IPS-15b (cell line): ENCODE data around the gene ADGRE1.

Experiments
- H3K27me3 ChIP-seq: one replicate; pipeline ENCODE4 v1.6.1; 2013; ENCODE audit warnings: low read length; ENCODE audit not compliant: control insufficient read depth, insufficient read depth
- H3K36me3 ChIP-seq: one replicate; pipeline ENCODE4 v1.6.1; 2013; ENCODE audit warnings: low read length; ENCODE audit not compliant: control insufficient read depth, insufficient read depth
- H3K4me1 ChIP-seq: one replicate; pipeline ENCODE4 v1.6.1; 2013; ENCODE audit warnings: mild to moderate bottlenecking, low read length; ENCODE audit not compliant: control insufficient read depth, insufficient read depth
- H3K4me3 ChIP-seq: one replicate; pipeline ENCODE4 v1.5.1; 2013; ENCODE audit warnings: low read depth, low read length
- H3K9ac ChIP-seq: one replicate; pipeline ENCODE4 v1.6.1; 2013; ENCODE audit warnings: low read depth, mild to moderate bottlenecking, low read length
- H3K9me3 ChIP-seq: one replicate; pipeline ENCODE4 v1.6.1; 2013; ENCODE audit warnings: mild to moderate bottlenecking, low read length; ENCODE audit not compliant: control insufficient read depth, insufficient read depth

The ADGRE1 gene

DNA sequence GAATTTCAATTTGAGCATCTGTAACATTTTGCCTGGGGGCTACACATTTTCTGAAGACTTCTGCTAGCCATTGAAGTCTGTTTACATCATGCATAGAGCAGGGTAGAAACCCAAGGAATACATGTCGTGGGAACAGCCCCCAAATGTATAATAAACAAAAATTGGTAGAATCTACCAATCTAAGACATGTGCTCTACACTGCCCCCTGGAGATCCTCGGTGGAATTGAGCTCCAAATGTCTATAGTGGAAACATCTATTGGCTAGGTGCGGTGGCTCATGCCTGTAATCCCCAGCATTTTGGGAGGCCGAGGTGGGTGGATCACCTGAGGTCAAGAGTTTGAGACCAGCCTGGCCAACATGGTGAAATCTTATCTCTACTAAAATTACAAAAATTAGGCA is 76.6 kb downstream of the ADGRE1 start:
- Histone ChIP-seq H3K36me3 (no peaks in the 10 kb centered on the region), H3K4me1 (no peaks in the 10 kb centered on the region), H3K27me3 (no peaks in the 10 kb centered on the region), H3K9ac (no peak overlapping the region), H3K4me3 (no peak overlapping the region), H3K9me3 (peaks cover 8% of the 10 kb centered on the region)

DNA sequence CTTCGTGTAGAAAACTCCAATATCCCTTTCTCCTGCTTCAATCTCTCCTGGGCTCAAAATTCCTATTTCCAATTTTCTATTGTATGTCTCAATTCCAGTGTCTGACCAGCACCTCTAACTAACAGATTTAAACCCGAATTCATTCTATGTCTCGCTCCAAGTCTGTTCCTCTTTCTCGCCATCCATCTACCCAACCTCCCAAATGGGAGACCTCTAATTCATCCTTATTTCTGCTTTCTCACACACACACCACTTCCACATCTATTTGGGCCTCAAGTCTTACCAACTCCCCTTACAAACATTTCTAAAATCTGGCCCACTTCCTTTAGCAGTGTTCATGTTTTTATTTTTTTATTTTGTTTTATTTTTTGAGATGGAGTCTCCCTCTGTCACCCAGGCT is 80.6 kb downstream of the ADGRE1 start:
- no peak overlapping the region for H3K4me3 ChIP-seq
- no peaks in the 10 kb centered on the region for H3K4me1 ChIP-seq
- no peaks in the 10 kb centered on the region for H3K36me3 ChIP-seq
- H3K27me3 ChIP-seq, result no peaks in the 10 kb centered on the region
- no peak overlapping the region for H3K9ac ChIP-seq
- peaks cover 8% of the 10 kb centered on the region for H3K9me3 ChIP-seq

DNA sequence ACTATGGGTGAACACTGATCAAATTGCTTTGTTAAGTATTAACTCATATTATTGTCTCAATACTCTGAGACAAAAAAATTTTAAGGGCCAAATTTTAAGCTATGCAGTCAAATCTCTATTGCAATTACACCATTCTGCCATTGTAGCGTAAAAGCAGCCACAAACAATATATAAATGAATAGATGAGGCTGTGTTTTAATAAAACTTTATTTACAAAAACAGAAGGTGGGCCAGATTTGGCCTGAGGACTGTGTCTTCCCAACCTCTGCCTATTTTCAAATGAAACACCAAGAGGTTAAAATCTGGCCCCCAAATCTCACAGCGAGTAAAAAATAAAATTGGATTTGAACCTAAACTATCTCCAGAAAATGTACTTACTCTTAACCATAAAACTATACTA is 82.1 kb downstream of the ADGRE1 start:
- Histone ChIP-seq H3K36me3 (no peaks in the 10 kb centered on the region), H3K9me3 (peaks cover 3% of the 10 kb centered on the region)

DNA sequence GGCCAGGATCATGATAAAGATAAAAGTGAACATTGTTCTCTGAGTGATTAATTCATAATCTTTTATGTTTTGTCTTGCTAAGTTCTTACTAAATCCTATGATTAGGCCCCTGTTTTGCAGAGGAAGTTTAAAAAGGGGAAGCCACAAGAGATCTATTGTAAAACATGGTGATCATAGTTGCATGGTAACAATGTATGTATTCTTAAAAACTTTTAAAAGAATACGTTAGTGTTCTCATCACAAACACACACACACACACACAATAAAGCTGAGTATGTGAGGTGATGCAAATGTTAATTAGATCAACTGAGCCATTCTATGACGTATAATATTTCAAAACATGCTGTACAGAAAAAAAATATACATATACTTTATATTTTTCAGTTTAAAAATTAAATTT is 82.6 kb downstream of the ADGRE1 start:
- H3K4me3 ChIP-seq, result no peak overlapping the region
- H3K9me3 ChIP-seq, result peaks cover 3% of the 10 kb centered on the region
- H3K9ac ChIP-seq, result no peak overlapping the region
- no peaks in the 10 kb centered on the region for H3K36me3 ChIP-seq
- no peaks in the 10 kb centered on the region for H3K4me1 ChIP-seq
- no peaks in the 10 kb centered on the region for H3K27me3 ChIP-seq

More for the DNA sequence above, 82.1 kb downstream of the ADGRE1 start:
- no peak overlapping the region for H3K9ac ChIP-seq
- H3K4me3 ChIP-seq, result no peak overlapping the region
- H3K27me3 ChIP-seq, result no peaks in the 10 kb centered on the region
- H3K4me1 ChIP-seq, result no peaks in the 10 kb centered on the region

DNA sequence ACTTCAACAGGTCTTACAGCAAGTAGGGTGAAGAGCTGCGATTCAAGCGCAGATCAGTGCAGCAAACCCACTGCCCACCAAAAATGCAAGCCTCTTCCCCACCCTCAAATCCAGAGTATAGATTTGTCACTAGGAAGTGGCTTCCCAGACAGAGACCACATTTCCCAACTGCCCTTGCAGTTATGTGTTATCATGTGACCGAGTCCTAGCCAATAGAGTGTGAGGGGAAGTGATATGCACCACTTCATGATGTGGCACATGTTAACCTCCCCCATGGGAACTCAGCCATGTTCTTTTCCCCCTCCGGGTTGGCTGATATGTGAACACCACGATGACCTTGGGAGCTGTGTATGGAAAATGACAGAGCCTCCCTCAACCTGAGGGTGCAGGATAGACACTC is 83.1 kb downstream of the ADGRE1 start:
- Histone ChIP-seq H3K9me3 (peaks cover 3% of the 10 kb centered on the region), H3K4me1 (no peaks in the 10 kb centered on the region), H3K4me3 (no peak overlapping the region), H3K36me3 (no peaks in the 10 kb centered on the region), H3K27me3 (no peaks in the 10 kb centered on the region), H3K9ac (no peak overlapping the region)

DNA sequence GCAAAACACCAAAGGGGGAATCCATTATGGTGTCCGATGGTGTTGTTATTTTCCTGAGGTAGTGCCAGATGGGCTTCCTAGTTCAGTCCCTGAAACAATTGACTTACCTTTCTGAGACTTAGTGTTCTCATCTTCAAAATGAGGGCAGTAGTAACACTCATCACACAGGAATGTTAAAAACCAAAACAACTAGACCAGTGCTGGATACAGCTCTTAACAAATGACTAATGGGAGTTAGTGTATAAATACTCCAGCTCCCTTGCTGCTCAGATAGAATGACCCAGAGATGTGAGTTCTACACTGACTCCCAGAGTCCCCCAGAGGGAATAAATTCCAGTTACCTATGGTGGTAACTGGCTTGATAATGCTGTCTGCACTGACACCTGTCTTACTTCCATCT is 84.0 kb downstream of the ADGRE1 start:
- H3K4me3 ChIP-seq, result no peak overlapping the region
- H3K9me3 ChIP-seq, result peaks cover 3% of the 10 kb centered on the region
- no peaks in the 10 kb centered on the region for H3K4me1 ChIP-seq
- H3K9ac ChIP-seq, result no peak overlapping the region
- H3K27me3 ChIP-seq, result no peaks in the 10 kb centered on the region
- H3K36me3 ChIP-seq, result no peaks in the 10 kb centered on the region

DNA sequence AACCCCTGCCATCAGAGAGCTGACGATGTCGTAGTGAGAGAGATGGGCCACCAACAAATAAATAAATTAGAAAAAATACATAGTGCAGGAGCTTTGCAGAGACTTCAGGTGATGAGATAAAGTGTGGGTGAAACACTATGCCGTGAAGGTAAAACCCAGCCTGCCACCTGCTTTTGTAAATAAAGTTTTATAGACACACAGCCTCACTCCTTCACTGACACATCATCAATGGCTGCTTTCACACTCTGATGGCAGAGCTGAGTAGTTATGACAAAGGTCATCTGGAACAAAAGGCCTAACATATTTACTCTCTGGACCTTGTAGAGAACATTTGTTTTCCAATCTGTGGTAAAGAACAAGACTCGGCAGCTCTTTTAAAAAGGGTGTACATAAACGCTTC is 88.8 kb downstream of the ADGRE1 start:
- no peaks in the 10 kb centered on the region for H3K4me1 ChIP-seq
- H3K36me3 ChIP-seq, result no peaks in the 10 kb centered on the region
- no peaks in the 10 kb centered on the region for H3K27me3 ChIP-seq
- no peak overlapping the region for H3K4me3 ChIP-seq
- no peaks in the 10 kb centered on the region for H3K9me3 ChIP-seq
- no peak overlapping the region for H3K9ac ChIP-seq

DNA sequence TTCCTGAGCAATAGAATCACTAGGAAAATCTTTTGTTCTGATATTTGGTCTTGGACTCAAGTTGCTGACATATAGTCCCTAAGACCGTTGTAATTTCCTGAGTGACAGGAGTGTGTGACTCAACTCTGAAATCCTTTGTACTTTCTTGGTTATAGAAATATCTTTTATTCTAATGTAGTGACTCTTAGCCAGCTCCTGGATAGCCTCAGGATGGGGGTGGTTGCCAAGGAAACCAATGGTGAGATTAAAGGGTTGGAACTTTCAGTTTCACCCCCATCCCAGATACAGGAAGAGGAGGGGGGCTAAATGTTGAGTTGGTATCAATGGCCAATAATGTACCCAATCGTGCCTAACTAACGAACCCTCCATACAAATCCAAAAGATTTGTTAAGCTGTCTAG is 92.0 kb downstream of the ADGRE1 start:
- no peak overlapping the region for H3K9ac ChIP-seq
- H3K9me3 ChIP-seq, result no peaks in the 10 kb centered on the region
- H3K4me3 ChIP-seq, result no peak overlapping the region
- no peaks in the 10 kb centered on the region for H3K27me3 ChIP-seq
- no peaks in the 10 kb centered on the region for H3K36me3 ChIP-seq
- no peaks in the 10 kb centered on the region for H3K4me1 ChIP-seq

DNA sequence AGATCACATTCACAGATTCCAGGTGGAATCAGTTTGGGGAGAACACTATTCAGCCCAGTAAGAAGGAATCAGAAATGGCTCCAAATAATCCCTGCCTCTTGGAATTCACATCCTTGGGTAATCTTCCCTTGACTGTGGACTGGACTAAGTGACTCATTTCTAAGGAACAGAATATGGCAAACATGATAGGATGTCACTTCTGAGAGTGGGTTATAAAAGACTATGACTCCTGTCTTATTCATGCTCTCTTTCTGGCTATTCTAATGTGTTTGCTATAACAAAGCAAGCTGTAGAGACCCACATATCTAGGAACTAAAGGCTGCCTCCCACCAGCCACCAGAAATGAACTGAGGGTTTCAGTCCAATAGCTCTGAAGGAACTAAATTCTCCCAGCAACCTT is 96.1 kb downstream of the ADGRE1 start:
- no peak overlapping the region for H3K9ac ChIP-seq
- H3K4me3 ChIP-seq, result no peak overlapping the region
- H3K36me3 ChIP-seq, result no peaks in the 10 kb centered on the region
- H3K4me1 ChIP-seq, result no peaks in the 10 kb centered on the region
- H3K27me3 ChIP-seq, result no peaks in the 10 kb centered on the region
- H3K9me3 ChIP-seq, result peaks cover 4% of the 10 kb centered on the region

DNA sequence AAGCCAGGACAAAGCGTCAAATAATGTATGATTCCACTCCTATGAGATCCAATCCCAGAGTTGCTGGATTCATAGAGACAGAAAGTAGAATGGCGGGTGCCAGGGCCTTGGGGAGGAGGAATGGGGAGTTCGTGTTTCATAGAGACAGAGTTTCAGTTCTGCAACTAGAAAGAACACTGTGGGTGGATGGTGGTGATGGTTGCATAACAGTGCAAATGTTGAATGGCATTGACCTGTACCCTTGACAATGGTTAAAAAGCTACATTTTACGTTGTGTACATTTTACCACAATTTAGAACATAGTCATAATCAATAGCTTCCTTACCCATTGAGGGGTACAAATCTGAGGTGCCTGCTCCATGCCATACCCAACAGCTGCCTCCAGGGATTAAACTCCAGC is 100.5 kb downstream of the ADGRE1 start:
- no peaks in the 10 kb centered on the region for H3K36me3 ChIP-seq
- H3K9me3 ChIP-seq, result peaks cover 10% of the 10 kb centered on the region

DNA sequence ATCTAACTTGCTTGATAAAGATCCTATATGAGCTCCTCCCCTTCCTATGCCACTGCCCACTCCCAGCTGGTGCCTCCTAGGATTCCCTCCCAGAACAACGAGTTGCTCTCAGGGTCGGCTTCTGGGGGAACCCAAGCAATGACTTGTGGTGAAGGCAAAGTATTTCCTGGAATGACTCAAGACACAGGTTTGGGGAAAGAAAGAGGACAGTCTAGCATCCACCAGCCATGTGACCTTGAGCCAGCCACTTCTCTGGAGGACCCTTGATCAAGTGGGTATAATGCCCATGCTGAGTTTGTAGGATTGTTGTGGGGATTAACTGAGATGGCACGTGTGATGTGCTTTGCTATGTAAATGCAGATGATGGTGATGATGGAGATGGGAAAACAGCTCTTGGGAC is 100.9 kb downstream of the ADGRE1 start:
- Histone ChIP-seq H3K9ac (no peak overlapping the region), H3K4me1 (no peaks in the 10 kb centered on the region), H3K4me3 (no peak overlapping the region), H3K9me3 (peaks cover 10% of the 10 kb centered on the region), H3K27me3 (no peaks in the 10 kb centered on the region), H3K36me3 (no peaks in the 10 kb centered on the region)

More for the DNA sequence above, 100.5 kb downstream of the ADGRE1 start:
- no peak overlapping the region for H3K4me3 ChIP-seq
- H3K4me1 ChIP-seq, result no peaks in the 10 kb centered on the region
- no peaks in the 10 kb centered on the region for H3K27me3 ChIP-seq
- H3K9ac ChIP-seq, result no peak overlapping the region
